CD4-positive, alpha-beta T cell treated with Interleukin-21 for 1 hour (primary cell): ENCODE data around the gene URI1.
A peak's percentile ranks its signal among the peaks of the same experiment; 100 is the strongest.
"Not testable (repeated sequence)": the region's sequence is repeated elsewhere in the genome, so short reads cannot be mapped to it uniquely, and the experiment has no call there.

ENCODE experiments used
- DNase-seq: peaks from one replicate; pipeline ENCODE4 v3.0.0-alpha.2; 2020

Gene URI1, protein sequence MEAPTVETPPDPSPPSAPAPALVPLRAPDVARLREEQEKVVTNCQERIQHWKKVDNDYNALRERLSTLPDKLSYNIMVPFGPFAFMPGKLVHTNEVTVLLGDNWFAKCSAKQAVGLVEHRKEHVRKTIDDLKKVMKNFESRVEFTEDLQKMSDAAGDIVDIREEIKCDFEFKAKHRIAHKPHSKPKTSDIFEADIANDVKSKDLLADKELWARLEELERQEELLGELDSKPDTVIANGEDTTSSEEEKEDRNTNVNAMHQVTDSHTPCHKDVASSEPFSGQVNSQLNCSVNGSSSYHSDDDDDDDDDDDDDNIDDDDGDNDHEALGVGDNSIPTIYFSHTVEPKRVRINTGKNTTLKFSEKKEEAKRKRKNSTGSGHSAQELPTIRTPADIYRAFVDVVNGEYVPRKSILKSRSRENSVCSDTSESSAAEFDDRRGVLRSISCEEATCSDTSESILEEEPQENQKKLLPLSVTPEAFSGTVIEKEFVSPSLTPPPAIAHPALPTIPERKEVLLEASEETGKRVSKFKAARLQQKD

DNA sequence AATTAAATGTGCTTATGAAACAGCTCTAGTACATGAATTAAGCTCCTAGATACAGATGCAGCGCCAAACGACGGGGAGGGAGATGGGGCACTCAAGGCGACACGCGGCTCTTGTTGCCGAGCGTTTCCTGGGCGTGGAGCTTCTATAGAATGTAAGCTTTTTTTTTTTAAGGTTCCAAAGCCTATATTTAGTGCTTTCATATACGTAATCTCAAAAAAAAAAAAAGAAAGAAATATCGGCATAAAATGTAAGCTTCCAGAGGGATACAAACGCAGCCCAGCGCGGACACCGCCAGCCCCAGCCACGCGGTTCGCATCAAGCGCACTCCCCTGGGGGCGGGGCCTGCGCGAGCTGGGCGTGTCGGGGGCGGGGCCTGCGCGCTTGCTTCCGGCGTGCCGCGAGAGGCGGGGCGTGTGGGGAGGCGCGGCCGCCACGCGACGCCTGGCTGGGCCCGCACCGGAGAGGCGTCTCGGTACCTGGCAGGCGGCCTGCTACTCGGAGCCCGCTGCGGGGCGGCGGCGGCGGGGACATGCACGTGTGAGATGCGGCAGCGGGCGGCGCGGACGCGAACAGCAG lies at the start of gene URI1:
Gene URI1 (plus strand): TSS at position 412 of the 576 bp plus-strand sequence. CDS start 309 bp downstream, outside the sequence.
- peak; percentile 93 for DNase-seq

DNA sequence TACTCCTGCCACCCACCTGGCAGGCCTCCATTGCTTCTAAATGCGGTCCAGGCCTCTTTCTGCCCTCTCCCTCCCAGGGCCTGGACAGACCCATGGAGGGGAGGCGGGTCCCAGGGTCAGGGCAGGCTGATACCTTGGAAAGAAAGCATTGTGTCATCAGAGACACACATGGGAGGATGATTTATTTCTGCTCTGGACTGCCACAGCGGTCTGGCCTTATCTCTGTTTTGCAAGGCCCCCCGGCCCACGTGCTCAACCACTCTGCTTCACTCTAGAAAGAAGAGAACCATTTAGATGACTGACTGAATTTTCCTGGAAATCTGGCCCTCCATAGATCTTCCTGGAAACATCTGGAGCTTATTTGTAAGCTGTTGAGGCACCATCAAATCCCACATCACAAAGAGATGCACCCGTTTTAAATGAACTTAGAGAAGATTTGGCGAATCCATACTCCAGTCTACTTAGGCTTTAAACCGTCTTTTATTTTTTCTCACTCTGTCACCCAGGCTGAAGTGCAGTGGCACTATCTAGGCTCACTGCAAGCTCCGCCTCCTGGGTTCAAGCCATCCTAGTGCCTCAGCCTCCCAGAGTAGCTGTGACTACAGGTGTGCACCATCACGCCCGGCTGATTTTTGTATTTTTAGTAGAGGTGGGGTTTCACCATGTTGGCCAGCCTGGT lies 48.3 kb upstream of the URI1 start:
- DNase-seq: no peak

DNA sequence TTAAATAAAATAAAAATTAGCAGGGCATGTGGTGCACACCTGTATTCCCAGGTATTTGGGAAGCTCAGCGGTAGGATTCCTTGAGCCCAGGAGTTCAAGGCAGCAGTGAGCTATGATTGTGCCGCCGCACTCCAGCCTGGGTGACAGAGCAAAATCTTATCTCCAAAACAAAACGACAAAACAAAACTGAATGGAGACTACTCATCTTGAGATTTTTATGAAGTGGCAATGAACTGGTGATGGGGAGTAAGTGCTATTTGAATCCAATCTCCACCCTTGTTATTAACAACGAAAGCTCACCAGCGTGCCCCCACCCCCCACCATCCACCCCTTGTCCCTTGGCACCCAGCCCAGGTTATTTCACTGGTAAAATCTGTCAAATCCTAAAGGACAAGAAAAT lies 45.2 kb upstream of the URI1 start:
- DNase-seq: no peak

DNA sequence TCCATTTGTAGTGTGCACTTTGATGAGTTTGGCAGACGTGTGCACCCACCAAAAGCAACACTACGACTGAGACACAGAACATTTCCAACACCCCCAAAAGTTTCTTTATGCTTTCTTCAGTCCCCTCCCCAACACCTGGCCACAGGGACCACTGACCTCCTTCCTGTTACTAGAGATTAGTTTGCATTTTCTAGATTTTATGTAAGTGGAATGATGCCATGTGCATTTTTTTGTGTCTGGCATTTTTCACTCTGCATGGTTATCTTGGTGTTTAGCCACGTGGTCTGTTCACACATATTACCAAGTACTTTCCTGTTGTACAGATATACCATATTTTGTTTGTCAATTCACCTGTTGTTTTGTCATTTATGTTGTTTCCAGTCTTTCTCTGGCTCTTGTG lies 44.6 kb upstream of the URI1 start:
- DNase-seq: no peak

DNA sequence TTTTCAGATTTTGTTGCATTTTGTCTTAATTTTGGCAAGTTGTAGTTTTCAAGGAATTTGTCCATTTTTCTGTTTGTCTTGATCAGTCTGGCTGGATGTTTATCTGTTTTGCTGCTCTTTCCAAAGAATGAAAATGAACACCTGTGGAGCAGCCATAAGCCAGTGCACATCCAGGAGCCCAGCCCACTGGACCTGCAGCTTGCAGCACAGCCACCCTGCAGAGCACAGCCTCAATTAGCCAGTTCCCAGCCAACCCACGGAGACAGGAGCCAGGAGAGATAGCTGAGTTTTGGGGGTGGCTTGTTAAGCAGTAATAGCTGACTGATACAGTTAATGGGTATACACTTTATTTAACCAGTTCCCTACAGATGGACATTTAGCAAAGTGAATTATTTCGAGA lies 38.0 kb upstream of the URI1 start:
- no peak for DNase-seq

DNA sequence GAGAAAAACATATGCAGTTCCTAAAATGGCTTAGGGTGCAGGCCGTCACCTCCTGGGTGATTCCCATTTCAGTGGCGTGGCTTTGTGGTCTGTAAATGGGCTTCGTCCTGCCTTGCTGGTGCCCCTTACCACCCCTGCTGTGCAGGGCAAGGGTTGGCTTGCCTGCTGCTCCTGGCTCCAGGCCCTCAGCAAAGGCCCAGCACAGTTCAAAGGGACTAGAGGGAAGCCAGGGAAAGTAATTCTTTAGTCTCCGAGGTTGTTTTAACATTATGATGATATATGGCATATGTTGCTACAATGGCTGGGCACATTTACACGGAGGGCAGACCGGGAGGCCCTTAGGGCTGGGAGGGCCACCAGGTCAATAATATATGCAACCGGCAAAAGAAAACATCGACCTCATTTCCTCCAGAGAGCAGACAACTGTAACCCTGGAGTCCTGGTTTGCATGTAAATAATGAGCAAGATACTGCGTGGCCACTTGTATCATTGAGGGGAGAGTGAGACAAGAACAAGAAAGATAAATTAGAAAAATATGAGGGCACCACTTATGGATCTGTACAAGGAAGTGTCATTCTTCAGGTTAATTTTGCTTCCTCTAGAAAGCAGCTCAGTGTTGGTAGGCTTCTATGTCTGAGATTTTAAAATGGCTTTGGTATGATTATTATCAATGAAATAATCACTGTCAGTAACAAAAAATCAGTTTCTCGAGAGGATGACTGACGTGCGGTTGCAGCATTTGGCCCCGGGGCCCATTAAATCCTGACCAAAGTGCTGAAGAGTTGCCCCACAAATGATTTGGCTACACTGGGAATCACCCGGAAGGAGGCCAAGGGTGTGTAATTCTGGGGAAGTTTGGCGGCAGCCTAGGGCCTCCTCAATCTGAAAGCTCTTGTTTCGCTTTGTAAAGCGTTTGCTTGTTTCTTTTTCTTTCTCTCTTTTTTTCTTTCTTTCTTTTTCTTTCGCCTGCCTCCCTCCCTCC lies 32.8 kb upstream of the URI1 start:
- DNase-seq: no peak

DNA sequence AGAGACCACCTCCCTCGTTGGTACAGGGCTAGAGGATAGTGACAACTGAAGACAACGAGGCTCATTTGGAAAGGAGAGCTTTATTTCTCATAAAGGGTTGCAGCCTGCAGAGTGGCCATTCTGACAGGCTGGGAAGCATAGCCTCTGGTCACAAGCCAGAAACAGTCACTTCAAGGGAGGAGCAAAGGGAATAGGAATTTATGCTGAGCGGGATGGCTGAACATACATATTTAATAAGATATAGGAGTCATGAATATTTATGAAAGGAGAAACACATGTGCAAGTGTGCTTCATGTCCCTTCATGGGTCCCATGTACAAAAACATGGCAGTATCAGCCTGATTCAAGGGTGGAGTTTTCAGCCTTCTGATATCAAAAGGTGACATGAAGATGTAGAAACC lies 27.1 kb upstream of the URI1 start:
- DNase-seq: no peak

DNA sequence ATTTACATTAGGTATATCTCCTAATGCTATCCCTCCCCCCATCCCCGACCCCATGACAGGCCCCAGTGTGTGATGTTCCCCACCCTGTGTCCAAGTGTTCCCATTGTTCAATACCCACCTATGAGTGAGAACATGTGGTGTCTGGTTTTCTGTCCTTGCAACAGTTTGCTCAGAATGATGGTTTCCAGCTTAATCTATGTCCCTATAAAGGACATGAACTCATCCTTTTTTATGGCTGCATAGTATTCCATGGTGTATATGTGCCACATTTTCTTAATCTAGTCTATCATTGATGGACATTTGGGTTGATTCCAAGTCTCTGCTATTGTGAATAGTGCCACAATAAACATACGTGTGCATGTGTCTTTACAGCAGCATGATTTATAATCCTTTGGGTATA lies 26.2 kb upstream of the URI1 start:
- not testable (repeated sequence) for DNase-seq

DNA sequence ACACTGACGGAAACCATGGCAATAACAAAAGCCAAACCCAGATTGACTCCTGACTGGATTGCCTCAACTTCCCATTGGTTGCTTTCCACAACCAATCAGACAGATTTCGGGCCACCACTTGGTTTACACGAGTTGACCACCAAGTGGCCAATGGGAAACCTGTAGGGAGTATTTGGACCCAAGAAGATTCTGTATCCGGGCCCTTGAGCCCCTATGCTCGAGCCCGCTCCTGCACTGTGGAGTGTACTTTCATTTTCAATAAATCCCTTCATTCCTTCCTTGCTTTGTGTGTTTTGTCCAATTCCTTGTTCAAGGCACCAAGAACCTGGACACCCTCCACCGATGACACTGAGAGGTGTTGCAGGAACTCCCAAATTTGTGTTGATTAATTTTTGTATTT lies 24.1 kb upstream of the URI1 start:
- DNase-seq: no peak

DNA sequence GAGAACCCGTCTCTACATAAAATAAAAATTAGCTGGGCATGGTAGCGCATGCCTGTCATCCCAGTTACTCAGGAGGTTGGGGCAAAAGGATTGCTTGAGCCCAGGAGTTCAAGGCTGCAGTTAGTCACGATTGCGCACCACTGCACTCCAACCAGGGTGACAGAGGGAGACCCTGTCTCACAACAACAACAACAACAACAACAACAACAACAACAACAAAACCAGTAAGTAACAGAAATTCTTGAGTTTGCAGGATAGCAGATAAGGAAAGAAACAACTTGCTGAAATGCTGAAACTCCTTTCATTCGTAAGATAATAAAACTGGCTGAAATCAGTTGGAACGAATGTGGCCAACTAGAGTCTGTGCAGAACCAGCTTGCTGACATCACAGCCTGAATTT lies 23.1 kb upstream of the URI1 start:
- no peak for DNase-seq

DNA sequence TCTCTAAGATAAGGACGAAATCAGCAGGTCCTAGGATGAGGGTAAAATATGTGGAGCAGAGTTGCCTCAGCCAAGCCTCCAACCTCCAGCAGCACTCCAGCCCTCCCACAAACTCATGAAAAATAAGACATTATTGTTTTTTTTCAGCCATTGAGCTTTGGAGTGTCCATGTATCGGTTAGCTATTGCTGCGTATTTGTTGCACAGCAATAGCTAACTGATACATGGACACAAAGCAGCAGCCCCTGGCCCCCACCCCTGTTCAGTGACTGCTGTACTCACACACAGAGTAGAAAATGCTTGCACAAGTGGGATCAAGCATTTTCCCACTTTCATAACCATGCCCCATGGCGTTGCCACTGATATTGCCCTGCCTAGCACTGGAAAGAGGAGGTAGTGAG lies 19.1 kb upstream of the URI1 start:
- no peak for DNase-seq

DNA sequence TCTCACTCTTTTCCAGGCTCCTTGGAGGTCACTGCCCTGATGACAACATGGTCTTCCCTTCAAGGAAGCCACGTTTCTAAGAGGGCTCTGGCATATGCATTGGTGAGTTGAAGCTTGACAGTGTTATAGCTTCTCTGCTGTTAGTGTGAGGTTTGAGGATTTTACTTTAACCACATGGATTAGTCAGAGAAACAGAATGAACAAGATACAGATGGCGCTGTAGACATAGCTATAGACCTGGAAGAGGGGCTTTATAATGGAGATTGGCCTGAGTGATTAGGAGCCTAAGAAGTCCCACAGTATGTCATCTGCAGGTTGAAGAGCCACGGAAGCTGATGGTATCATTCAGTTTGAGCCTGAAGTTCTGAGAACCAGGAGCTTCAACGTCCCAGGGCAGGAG lies 18.4 kb upstream of the URI1 start:
- no peak for DNase-seq

DNA sequence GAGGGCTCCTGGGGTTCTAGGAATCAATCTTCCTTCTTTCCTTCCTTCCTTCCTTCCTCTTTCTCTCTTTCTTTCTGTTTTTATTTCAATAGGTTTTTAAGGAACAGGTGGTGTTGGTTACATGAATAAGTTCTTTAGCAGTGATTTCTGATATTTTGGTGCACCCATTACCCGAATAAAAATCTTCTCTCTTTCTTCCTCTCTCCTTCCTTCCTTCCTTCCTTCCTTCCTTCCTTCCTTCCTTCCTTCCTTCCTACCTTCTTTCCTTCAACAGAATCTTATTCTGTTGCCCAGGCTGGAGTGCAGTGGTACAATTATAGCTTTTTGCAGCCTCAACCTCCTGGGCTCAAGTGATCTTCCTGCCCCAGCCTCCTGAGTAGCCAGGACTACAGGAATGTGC lies 16.0 kb upstream of the URI1 start:
- DNase-seq: no peak

DNA sequence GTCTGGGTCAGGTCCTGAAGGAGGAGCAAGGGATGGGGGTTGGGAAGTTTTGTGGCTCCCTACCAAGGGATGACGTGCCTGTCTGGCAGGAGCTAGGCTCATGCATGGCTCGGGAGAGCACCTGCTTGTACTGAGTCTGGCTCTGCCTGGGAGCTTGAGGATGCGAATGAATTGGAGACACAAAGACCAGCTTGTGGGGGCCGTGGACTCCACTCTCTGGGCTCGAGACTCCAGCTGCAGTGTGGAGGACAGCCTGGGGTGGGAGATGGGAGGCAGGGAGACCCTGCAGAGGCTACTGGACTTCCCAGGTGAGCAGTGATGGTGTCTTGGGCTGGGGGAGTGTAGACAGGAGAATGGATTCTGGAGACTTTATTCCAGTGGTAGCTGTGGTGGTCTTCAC lies 15.2 kb upstream of the URI1 start:
- DNase-seq: no peak

DNA sequence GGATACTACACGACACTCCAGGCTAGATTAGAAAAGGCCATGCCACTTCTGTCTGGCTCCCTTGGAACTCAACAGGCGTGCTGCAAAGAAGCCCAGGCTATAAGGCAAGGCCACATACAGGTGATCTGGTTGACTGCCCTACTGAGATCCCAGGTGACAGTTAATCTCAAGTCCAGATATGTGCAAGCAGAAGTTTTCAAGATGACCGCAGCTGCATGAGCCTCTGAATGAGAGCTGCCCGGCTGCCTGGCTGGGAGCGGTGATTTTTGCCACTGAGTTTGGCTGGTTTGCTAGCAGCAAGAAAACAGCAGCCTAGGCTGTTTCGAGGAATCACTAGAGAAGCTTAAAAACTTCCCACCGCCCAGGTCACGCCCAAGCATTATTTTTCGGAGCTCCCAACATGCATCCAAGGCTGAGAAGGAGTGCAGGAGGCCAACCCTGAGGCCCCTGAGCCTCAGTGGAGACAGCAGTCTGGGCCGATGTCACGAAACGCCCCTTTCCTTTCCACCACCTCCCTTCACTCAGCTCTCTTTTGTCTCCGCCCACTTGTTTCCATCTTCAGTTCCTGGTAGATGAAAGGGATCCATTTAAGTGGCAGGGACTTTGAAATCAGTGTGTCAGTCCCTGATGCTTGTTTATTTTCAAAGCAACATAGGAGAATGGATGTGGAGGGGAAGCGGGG lies 14.0 kb upstream of the URI1 start:
- DNase-seq: no peak

DNA sequence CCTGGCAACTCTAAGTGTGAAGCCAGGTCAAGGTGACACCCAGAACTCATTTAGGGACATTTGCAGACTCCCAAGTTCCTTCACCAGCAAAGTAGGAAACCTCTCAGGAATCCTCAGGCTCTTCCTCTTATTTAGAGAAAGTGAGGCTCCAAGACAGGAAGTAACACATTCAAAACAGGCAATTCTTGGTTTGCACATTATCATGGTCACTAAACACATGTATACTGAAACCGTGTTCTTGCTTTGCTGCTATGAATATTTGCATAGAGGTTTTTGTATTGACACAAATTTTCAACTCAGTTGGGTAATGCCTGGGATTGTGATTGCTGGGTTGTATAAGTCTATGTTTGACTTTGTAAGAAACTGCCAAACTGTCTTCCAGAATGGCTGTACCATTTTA lies 13.2 kb upstream of the URI1 start:
- DNase-seq: no peak

DNA sequence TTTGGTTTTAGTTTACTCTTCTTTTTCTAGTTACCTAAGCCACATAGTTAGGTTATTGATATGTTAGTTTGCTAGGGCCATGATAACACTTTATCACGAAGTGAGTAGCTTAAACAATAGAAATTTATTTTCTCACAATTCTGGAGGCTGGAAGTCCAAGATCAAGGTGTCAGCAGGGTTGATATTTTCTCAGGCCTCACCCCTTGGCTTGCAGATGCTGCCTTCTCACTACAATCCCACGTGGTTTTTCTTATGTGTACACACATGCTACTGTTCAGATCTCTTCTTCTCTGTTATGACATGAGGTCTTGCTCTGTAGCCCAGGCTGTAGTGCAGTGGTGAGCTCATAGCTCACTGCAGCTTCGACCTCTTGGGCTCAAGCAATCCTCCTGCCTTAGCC lies 7.8 kb upstream of the URI1 start:
- DNase-seq: no peak

DNA sequence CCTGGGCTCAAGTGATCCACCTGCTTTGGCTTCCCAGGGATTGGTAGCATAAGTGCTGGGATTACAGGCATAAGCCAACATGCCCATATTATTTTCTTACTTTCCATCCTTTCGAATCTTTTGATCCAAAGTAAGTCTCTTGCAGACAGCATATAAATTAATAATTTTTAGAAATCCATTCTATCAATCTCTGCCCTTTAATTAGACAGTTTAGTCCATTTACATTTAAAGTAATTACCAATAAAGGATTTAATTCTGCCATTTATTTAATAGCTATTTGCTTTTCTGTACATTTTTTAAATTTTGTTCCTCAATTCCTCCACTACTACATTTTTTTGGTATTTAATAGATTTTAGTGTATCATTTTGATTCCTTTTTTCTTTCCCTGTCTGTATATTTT lies 7.3 kb upstream of the URI1 start:
- DNase-seq: no peak

DNA sequence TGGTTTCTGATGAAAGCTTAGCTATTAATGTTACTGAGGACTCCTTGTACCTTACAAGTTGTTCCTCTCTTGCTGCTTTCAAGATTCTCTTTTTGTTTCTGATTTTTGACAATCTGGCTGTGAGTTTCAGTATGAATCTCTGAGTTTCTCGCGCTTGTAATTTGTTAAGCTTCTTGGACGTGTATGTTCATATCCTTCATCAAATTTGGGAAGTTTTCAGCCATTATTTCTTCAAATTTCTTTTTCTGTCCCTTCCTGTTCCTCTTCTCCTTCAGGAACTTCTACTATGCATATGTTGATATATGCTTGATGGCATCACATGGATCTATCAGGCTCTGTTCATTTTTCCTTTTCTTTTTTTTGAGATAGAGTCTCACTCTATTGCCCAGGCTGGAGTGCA lies 5.6 kb upstream of the URI1 start:
- DNase-seq: no peak

DNA sequence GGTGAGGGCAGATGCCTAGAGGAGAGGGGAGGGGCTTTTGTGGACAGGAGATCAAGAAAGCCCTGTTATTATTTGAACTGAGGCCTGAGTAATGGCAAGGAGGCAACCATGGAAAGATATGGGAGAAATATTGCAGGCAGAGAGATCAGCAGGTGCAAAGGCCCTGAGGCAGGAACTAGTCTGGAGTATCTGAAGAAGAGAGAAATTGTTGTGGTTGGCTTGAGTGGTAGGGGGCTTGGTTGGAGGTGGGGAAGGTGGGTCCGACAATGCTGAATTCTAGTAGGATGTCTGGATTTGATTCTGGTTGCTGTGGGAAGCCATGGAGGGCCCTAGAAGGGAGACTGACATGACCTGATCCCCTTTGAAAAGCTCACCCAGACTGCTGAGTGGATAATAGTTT lies 2.4 kb upstream of the URI1 start:
- no peak for DNase-seq

DNA sequence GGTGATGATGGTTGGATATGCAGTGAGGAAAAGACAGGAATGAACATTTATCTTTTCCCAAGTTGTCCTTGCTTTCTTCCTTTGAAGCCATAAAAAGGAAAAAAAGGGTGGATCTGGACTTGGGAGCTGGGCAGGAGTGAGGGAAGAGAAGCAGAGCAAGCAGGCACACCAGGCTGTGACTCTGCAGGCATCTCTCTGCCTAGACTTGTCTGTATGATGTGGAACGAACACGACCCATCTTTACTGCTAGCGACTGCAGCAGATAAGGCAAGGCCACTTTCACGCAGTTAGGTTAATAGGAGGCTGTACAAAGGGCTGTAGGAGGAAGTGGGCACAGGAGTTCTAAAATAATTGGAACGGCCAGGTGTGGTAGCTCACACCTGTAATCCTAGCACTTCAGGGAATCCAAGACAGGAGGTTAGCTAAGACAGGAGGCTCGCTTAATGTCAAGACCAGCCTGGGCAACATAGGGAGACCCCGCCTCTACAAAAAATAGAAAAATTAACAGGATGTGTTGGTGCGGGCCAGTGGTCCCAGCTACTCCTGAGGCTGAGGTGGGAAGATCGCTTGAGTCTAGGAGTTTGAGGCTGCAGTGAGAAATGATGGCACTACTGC lies 961 bp upstream of the URI1 start:
- no peak for DNase-seq
